Panc1 (cell line): ENCODE data around the gene CFAP157.

Experiments used
- CTCF ChIP-seq: fragments of 450-650 bp; IDR thresholded peaks from 2 replicates; pipeline ENCODE4 v1.5.1; 2017; ENCODE audit warnings: mild to moderate bottlenecking
- POLR2AphosphoS5 ChIP-seq: IDR thresholded peaks from 2 replicates; pipeline ENCODE4 v1.6.1; 2012; ENCODE audit warnings: mild to moderate bottlenecking, low read depth, low read length, moderate library complexity
- REST ChIP-seq, 2 experiments: IDR thresholded peaks; 2 replicates each; pipeline ENCODE4 v1.6.1; 2011 to 2012; ENCODE audit warnings: low read depth in 2 of 2, control low read depth in 1 of 2, low read length in 1 of 2, mild to moderate bottlenecking in 1 of 2, moderate library complexity in 1 of 2; ENCODE audit not compliant: insufficient read depth in 1 of 2
- SIN3A ChIP-seq: IDR thresholded peaks from 2 replicates; pipeline ENCODE4 v1.6.1; 2012; ENCODE audit warnings: low read depth, mild to moderate bottlenecking, low read length, moderate library complexity, borderline replicate concordance; ENCODE audit not compliant: insufficient read depth

- no peak for TF ChIP-seq CTCF
- TF ChIP-seq REST (IDR thresholded peaks at IDR 0.05; ENCODE audit: insufficient read depth in 1 of 2, low read depth in 2 of 2, low read length in 1 of 2), result no peak
- TF ChIP-seq SIN3A, result no peak
- TF ChIP-seq POLR2AphosphoS5, result no peak
Measured at GRCh38 chr9:127679506-127679905, 27.3 kb upstream of the CFAP157 start.
